Measurements from ENCODE around the gene CKMT1B.
"Not testable (repeated sequence)": the region's sequence is repeated elsewhere in the genome, so short reads cannot be mapped to it uniquely, and the experiment has no call there.

Gene CKMT1B

GRCh38 chr15:43638464-43639204 is 44.8 kb downstream of the CKMT1B start:
- not testable (repeated sequence) for DNase-seq
